GM18867 (cell line): ENCODE measurements around the gene NCKAP5.

ENCODE experiments used
- ATAC-seq: cut with Tn5 transposase; IDR thresholded peaks from one replicate; pipeline ENCODE4 v1.9.1; 2021; ENCODE audit warnings: mild to moderate bottlenecking, moderate library complexity; ENCODE audit not compliant: unreplicated experiment

The NCKAP5 gene

GRCh38 chr2:132790207-132790785, 778.0 kb downstream of the NCKAP5 start:
- ATAC-seq = no peak

- no peak for ATAC-seq
Observed at GRCh38 chr2:132789066-132789465, 779.2 kb downstream of the NCKAP5 start.

- ATAC-seq = no peak
Observed at GRCh38 chr2:132788310-132788838, 779.9 kb downstream of the NCKAP5 start.

DNA sequence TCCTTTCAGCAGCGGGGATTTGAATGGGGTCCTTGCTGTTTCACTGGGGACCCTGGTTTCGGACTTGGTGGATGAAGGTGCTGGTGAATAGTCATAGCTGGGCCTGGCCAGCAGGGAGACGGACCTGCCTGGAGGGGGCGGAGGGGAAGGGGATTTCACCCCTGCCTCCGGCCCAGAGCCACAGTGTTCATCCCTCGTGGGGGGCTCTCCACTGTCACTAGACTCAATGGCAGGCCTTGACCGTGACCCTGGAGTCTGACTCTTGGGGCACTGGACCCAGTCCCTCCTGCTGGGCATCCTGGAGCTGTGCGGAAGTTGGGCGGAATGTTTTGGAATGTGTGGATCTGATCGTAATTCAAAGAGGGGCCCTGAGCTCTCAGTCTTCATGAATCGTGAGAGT, 784.4 kb downstream of the NCKAP5 start:
- ATAC-seq = no peak

GRCh38 chr2:132782176-132782783, 786.0 kb downstream of the NCKAP5 start:
- ATAC-seq = no peak

DNA sequence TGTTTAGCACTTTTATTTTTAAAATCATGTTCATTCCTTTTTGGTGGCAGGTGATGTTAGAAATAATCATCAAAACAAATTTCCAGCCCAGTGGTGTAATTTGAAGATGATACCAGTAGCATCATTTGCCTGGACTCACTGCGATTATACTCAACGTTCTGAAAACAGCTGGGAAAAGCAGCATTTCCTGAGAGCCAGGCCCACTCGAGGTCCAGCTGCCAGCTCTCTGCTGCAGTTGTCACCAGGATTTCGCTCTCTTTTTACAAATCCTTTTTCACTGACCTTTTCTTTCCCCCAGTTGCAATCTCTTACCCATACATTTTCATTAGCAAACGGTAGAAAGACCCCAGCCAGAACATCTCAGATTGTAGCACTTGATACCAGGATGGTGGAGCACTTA, 787.6 kb downstream of the NCKAP5 start:
- no peak for ATAC-seq

GRCh38 chr2:132779206-132779721, 789.0 kb downstream of the NCKAP5 start:
- ATAC-seq = no peak

- ATAC-seq = no peak
Observed at GRCh38 chr2:132776287-132776686, 792.0 kb downstream of the NCKAP5 start.

- no peak for ATAC-seq
Observed at GRCh38 chr2:132774189-132774588, 794.1 kb downstream of the NCKAP5 start.

DNA sequence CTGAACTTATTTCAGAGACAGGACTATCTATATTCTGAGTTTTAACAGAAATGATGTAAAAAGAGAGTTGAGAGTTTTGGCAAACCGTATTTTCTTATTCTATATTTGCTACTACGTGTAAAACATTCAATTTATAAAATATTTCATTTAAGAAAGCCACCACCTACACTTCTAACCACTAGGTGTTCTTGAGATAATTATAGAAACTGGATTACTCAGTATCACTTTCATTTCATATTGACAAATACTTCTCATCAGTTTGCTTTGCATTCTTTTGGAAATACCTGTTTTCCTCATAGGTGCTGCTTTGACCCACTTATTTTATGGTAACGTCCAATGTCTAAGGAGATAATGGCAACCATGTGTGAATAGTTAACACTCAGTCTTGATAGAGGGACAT, 794.9 kb downstream of the NCKAP5 start:
- ATAC-seq = peak; percentile 75

- ATAC-seq = no peak
Observed at GRCh38 chr2:132772340-132772739, 795.9 kb downstream of the NCKAP5 start.

- no peak for ATAC-seq
Observed at GRCh38 chr2:132766573-132766972, 801.7 kb downstream of the NCKAP5 start.

DNA sequence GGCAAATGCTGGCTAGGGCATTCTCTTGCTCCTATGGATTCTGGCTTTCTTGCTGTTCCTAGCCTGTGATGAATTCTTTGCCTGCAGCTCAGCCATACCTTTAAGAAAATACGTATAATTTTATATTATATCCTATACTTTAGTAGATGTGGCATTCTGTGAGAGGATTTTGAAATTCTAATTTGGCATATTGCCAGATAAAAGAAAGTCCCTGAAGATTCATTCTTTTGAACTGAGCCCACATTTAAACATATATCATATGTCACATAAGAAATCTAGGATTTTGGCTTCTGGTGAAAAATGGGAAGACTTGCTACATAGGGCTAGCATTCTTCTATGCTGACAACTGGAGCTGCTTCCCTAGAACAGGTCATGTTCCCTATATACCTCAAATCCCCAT, 806.8 kb downstream of the NCKAP5 start:
- ATAC-seq = no peak

DNA sequence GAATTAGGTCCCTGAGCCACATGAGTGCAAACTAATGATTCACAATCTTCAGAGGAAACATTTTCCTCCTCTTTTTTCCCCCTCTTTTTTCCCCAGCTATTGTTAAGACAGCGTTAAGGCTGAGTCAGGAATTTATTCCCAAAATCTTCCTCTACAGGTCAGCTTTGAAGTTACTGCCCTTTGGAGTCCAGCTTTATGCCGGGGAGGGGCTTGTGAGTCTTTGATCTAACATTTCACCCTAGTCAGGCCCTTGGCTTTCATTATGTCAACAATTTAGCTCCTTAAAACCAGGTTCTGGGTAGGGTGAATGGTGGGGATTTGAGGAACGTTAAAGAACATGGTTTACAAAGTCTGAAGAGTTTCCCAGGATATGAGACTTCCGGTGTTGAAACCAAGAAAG, 807.3 kb downstream of the NCKAP5 start:
- ATAC-seq = no peak

DNA sequence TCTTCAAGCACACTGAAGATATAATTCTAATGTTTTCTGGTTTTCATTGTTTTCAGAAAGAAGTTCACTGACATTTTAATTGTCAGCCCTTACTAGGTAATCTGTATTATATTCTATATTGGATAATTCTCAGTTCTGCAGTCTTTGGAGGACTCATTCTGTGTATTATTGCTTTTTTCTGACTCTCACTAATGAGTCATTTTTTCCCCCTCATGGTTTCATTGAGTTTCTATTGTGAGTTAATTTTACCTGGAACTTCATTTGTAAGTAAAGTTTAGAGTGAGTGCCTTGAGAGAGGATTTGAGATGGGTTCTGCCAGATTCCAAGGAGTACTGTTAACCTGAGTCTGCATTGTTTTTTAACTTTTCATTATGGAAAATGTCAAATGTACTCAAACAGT, 807.9 kb downstream of the NCKAP5 start:
- peak; percentile 59 for ATAC-seq

DNA sequence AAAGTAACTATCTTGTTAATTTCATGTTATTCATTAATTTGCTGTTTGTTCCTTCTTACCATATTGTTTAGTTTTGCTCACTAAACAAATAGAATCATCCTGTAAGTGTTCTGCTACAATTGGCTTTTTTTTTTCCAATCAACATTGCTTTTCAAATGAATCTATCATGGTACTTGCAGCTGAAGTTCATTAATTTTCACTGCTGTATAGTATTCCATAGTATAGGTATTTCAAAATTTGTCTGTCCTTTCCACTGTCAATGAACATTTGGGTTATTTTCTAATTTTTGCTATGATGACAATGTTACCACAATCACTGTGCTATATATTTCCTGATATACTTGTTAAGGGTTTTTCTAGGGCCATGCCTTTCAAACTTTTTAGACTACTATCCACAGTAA, 809.3 kb downstream of the NCKAP5 start:
- no peak for ATAC-seq

GRCh38 chr2:132757676-132758075, 810.6 kb downstream of the NCKAP5 start:
- ATAC-seq = no peak

DNA sequence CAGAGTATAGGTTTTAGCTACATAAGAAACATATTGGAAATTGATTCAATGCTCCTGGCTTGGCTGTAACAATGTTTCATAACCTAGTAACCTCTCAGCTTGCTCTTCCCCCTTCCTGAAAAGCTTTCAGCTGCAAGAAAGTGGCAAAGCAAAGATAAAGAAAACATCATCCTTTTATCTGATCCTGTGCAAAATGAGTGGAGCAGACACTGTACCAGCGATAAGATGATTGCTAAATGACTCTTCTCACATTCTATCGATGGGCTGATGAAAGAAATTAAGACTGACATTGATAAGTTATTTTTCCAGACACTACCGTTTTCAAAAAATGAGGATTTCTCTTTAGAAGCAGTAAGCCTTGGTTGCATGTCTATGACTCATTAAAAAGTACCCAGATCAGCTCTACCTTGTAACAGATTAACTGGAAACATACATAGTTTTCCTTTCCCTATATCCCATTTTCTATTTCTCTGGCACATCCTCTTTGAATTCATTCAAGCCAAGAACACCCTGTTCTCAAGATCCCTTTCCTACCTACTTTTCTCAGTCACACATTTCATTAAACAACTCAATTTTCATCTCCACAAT, 811.2 kb downstream of the NCKAP5 start:
- no peak for ATAC-seq

- ATAC-seq = no peak
Observed at GRCh38 chr2:132754867-132755472, 813.3 kb downstream of the NCKAP5 start.

- ATAC-seq = no peak
Observed at GRCh38 chr2:132754392-132754791, 813.9 kb downstream of the NCKAP5 start.

- ATAC-seq = no peak
Observed at GRCh38 chr2:132752421-132753206, 815.6 kb downstream of the NCKAP5 start.
